H1 (cell line): ENCODE results near the gene FGFR2. TPM values are rescaled to one million over a fixed set of nuclear protein-coding genes. Genes with fewer than 3 reads are reported as not detected.

Experiments
- FOSL1 ChIP-seq: IDR thresholded peaks from 2 replicates; pipeline ENCODE4 v1.6.1; 2011; ENCODE audit warnings: mild to moderate bottlenecking, low read depth, low read length, moderate library complexity; ENCODE audit not compliant: insufficient read depth
- polyA plus RNA-seq, 7 experiments: library from polyadenylated mRNA; depleted of rRNA in 3 of 7; stranded (reverse) in 5 of 7; unstranded in 2 of 7; fragments of >200 nt in 5 of 7; fragments of 200-250 nt in 2 of 7; gene quantifications; 1 replicate in 5 of 7; 2 replicates in 1 of 7; 4 replicates in 1 of 7; pipeline versions ENCODE4 v1.2.1 to v1.2.3, GENCODE V29; 2011 to 2013; ENCODE audit warnings: missing spikeins in 2 of 7, mixed read lengths in 2 of 7
- total RNA-seq: library from RNA; stranded (reverse); fragmentation: NEBNext Ultra II Directional; extraction: Animal tissue kit (Norgen Biotek cat#: 25700); gene quantifications from 2 replicates; pipeline ENCODE4 v1.2.1, GENCODE V29; 2021
- TF ChIP-seq, protein P1 (sequence below): fragments of 300-600 bp; sonication (generic); IDR thresholded peaks from 2 replicates; pipeline ENCODE4 v1.7.1; 2012; ENCODE audit warnings: low read length, moderate library complexity, mild to moderate bottlenecking, inconsistent platforms; ENCODE audit not compliant: insufficient replicate concordance

FGFR2 gene
- total and polyA plus RNA-seq, 2 of the 8 experiments (the other 6 are each of a cell fraction or from before 2014, with no cell fraction given): 50.2 to 81.2 TPM

GRCh38 chr10:121455377-121455776 is 142.9 kb downstream of the FGFR2 start (continued):
- TF ChIP-seq, protein P1, sequence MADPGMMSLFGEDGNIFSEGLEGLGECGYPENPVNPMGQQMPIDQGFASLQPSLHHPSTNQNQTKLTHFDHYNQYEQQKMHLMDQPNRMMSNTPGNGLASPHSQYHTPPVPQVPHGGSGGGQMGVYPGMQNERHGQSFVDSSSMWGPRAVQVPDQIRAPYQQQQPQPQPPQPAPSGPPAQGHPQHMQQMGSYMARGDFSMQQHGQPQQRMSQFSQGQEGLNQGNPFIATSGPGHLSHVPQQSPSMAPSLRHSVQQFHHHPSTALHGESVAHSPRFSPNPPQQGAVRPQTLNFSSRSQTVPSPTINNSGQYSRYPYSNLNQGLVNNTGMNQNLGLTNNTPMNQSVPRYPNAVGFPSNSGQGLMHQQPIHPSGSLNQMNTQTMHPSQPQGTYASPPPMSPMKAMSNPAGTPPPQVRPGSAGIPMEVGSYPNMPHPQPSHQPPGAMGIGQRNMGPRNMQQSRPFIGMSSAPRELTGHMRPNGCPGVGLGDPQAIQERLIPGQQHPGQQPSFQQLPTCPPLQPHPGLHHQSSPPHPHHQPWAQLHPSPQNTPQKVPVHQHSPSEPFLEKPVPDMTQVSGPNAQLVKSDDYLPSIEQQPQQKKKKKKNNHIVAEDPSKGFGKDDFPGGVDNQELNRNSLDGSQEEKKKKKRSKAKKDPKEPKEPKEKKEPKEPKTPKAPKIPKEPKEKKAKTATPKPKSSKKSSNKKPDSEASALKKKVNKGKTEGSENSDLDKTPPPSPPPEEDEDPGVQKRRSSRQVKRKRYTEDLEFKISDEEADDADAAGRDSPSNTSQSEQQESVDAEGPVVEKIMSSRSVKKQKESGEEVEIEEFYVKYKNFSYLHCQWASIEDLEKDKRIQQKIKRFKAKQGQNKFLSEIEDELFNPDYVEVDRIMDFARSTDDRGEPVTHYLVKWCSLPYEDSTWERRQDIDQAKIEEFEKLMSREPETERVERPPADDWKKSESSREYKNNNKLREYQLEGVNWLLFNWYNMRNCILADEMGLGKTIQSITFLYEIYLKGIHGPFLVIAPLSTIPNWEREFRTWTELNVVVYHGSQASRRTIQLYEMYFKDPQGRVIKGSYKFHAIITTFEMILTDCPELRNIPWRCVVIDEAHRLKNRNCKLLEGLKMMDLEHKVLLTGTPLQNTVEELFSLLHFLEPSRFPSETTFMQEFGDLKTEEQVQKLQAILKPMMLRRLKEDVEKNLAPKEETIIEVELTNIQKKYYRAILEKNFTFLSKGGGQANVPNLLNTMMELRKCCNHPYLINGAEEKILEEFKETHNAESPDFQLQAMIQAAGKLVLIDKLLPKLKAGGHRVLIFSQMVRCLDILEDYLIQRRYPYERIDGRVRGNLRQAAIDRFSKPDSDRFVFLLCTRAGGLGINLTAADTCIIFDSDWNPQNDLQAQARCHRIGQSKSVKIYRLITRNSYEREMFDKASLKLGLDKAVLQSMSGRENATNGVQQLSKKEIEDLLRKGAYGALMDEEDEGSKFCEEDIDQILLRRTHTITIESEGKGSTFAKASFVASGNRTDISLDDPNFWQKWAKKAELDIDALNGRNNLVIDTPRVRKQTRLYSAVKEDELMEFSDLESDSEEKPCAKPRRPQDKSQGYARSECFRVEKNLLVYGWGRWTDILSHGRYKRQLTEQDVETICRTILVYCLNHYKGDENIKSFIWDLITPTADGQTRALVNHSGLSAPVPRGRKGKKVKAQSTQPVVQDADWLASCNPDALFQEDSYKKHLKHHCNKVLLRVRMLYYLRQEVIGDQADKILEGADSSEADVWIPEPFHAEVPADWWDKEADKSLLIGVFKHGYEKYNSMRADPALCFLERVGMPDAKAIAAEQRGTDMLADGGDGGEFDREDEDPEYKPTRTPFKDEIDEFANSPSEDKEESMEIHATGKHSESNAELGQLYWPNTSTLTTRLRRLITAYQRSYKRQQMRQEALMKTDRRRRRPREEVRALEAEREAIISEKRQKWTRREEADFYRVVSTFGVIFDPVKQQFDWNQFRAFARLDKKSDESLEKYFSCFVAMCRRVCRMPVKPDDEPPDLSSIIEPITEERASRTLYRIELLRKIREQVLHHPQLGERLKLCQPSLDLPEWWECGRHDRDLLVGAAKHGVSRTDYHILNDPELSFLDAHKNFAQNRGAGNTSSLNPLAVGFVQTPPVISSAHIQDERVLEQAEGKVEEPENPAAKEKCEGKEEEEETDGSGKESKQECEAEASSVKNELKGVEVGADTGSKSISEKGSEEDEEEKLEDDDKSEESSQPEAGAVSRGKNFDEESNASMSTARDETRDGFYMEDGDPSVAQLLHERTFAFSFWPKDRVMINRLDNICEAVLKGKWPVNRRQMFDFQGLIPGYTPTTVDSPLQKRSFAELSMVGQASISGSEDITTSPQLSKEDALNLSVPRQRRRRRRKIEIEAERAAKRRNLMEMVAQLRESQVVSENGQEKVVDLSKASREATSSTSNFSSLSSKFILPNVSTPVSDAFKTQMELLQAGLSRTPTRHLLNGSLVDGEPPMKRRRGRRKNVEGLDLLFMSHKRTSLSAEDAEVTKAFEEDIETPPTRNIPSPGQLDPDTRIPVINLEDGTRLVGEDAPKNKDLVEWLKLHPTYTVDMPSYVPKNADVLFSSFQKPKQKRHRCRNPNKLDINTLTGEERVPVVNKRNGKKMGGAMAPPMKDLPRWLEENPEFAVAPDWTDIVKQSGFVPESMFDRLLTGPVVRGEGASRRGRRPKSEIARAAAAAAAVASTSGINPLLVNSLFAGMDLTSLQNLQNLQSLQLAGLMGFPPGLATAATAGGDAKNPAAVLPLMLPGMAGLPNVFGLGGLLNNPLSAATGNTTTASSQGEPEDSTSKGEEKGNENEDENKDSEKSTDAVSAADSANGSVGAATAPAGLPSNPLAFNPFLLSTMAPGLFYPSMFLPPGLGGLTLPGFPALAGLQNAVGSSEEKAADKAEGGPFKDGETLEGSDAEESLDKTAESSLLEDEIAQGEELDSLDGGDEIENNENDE: no peak
- no peak for TF ChIP-seq FOSL1
- TF ChIP-seq, all 59 proteins: peak for 0
